Cerebellar cortex (tissue), 1 donor: ENCODE data around the gene DHRSX.
A peak's percentile ranks its signal among the peaks of the same experiment; 100 is the strongest.
"Not testable (repeated sequence)": the region's sequence is repeated elsewhere in the genome, so short reads cannot be mapped to it uniquely, and the experiment has no call there.

Experiments
- DNase-seq: peaks from one replicate; pipeline ENCODE4 v3.0.0-alpha.2; 2015; ENCODE audit warnings: low spot score

The DHRSX gene

DNA sequence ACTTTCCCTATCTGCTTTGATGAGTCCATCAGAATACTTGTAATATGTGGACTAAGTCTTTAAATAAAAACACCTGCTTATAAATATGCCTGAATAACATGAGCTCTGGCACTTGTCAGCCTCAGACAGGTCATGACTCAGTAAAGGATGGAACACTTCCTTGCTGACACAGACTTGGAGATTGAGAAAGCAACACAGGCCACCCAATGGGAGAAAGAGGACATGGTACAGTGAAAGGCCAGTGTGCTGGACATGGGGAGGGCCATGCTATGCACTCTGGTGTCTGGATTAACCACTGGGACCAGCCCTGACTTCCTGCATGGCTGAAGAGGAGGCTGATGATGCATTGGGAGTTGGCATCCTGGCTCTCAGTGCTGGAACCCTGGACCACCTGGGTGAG lies 149.5 kb downstream of the DHRSX start:
- no peak for DNase-seq

DNA sequence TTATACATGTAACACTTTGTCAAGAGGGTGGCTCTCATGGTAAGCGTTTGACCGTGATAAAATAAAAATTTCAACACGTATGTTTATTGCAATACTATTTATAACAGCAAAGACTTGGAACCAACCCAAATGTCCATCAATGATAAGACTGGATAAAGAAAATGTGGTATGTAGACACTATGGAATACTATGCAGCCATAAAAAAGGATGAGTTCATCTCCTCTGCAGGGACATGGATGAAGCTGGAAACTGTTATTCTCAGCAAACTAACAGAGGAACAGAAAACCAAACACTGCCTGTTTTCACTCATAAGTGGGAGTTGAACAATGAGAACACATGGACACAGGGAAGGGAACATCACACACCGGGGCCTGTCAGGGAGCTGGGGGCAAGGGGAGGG lies 150.1 kb downstream of the DHRSX start:
- not testable (repeated sequence) for DNase-seq

- DNase-seq, result not testable (repeated sequence)
These were observed 150.7 kb downstream of the DHRSX start for GRCh38 chrX:2350036-2350435.

DNA sequence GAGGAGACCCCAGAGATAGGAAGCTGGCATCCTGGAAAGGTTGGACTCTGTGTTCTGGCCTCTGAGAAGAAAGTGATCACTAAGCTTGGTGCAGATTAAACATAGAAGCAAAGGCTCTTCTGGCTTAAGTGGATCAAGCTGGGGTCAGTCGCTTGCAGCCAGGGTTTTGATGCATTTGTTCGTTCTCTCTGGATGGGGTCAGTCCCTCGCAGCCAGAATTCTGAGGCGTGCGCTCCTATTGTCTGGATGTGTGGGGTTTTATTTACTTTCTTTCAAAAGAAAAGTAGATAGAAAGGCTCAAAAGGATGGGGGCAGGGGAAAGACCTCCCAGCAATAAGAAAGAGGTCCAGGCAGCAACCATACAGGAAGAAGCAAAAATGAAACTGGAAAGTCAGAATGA lies 152.6 kb downstream of the DHRSX start:
- DNase-seq, result no peak

GRCh38 chrX:2346158-2346557 lies 154.6 kb downstream of the DHRSX start:
- no peak for DNase-seq

DNA sequence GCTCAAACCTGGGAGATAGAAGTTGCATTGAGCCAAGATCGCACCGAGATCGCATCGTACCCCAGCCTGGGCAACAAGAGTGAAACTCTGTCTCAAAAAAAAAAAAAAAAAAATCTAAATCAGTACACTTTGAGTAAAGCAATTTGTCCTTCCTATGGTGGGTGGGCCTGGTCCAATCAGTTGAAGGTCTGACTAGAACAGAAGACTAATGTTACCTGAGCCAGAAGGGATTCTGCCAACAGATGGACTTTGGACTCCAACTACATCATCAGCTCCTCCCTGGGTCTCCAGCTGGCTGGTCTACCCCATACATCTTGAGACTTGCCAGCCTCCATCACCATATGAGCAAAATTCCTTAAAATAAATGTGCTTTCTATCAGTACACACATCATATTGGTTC lies 155.2 kb downstream of the DHRSX start:
- DNase-seq, result no peak

DNA sequence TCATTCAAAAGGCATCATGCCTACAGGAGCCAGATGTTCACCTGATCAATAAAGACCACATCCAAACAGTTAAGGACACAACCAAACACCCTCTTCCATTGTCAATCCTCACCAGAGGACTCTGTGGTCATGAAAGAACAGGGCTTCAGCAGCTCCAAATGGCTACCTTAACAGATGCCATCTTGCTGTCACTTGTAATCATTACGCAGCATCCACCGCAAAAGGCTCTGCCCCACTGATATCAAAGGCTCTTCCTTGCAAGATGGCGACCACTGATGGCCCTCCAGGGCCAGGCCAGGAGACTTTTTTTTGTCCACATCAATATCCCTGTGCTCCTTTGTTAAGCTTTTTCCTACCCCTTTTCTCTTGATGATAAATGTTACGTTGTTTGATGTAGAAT lies 157.4 kb downstream of the DHRSX start:
- no peak for DNase-seq

- DNase-seq, result no peak
These were observed 157.9 kb downstream of the DHRSX start for GRCh38 chrX:2342874-2343273.

- DNase-seq, result no peak
These were observed 158.5 kb downstream of the DHRSX start for GRCh38 chrX:2342281-2342688.

DNA sequence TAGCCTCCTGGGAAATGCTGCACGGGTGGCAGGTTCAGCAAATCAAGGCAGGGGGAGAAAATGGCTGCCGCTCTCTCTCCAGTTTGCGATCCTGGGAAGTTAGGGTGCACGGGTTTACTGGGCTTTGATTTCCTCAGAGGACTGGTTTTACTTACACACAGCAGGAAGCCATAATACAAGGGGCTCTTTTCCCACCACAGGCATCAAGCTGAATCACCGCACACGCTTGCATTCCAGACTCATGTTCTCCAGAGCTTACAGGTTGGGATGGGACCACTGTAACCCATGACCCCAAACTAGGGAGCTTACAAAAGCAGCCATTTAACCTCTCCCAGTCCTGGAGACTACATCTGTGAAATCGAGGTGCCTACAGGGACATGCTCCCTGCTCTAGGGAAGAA lies 159.8 kb downstream of the DHRSX start:
- DNase-seq, result no peak

DNA sequence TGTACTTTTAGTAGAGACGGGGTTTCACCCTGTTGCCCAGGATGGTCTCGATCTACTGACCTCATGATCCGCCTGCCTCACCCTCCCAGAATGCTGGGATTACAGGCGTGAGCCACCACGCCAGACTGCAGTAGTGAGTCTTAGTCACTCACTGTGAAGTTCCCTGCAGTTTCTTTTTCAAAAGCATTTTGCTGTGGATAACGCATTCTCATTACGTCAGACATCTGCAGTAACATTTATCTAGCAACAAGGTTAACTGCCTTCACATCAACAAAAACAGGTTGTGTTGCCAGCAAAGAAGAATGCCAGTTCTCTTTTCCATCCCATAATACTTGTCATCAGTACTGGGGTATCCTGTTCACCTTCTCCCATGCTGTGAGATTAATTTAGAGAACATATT lies 164.6 kb downstream of the DHRSX start:
- no peak for DNase-seq

DNA sequence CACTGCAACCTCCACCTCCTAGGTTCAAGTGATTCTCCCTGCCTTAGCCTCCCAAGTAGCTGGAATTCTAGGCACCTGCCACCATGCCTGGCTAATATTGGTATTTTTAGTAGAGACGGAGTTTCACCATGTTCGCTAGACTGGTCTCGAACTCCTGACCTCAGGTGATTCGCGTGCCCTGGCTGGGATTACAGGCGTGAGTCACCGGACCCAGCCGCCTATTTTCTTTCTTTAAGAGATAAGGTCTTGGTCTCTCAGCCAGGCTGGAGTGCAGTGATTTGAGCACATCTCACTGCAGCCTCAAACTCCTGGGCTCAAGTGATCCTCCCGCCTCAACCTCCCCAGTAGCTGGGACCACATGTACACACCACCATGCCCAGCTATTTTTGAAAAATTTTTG lies 166.5 kb downstream of the DHRSX start:
- no peak for DNase-seq

DNA sequence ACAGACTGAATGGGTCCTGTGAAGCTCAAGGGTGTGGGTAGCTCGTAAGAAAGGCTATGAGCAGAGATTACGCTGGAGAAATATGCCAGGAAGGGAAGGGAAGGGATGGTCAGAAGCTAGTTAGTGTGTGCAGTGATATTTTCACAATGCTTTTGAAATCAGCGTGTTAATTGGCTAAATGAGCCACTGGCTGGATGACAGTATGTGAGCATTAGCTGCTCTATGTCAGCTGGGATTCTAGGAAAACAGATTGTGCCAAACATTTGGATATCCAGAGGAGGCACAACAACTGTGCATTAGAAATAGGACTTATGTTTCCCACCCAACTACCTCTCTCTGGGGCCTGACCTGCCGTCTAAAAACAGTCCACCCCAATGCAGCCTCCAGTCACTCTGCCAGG lies 168.5 kb downstream of the DHRSX start:
- no peak for DNase-seq

DNA sequence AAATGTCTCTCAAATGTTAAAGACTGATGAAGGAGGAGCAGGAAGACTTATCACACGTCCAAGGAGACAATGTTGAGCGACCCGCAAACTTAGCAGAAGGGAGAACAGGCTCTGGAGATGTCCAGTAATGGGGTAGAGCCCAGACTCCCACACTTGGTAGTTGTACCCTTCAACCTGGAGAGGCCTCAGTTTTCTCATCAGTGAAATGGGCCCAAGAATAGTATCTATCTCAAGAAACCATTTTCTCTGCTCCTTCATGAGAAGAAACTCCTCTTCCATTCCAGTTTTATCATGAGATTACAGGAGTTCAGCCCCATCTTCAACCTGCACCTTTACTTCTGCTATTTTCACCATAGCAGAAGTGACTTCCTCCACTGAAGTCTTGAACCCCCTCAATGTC lies 169.9 kb downstream of the DHRSX start:
- DNase-seq, result no peak

DNA sequence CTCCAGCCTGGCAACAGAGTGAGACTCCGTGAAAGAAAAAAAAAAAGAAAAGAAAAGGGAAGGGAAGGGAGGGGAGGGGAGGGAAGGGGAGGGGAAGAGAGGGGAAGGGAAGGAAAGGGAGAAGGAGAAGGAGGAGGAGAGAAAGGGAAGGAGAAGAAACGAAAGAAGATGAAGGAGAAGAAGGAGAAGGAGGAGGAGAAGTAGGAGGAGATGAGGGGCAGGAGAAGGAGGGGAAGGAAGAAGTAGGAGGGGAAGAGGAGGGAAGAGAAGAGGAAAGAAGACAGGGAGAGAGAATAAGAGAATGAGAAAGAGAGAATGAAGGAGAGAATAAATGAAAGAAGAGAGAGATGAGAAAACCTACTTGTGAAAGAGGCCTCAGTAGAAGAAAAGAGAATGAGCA lies 170.3 kb downstream of the DHRSX start:
- no peak for DNase-seq

- no peak for DNase-seq
These were observed 173.4 kb downstream of the DHRSX start for GRCh38 chrX:2327423-2327822.

DNA sequence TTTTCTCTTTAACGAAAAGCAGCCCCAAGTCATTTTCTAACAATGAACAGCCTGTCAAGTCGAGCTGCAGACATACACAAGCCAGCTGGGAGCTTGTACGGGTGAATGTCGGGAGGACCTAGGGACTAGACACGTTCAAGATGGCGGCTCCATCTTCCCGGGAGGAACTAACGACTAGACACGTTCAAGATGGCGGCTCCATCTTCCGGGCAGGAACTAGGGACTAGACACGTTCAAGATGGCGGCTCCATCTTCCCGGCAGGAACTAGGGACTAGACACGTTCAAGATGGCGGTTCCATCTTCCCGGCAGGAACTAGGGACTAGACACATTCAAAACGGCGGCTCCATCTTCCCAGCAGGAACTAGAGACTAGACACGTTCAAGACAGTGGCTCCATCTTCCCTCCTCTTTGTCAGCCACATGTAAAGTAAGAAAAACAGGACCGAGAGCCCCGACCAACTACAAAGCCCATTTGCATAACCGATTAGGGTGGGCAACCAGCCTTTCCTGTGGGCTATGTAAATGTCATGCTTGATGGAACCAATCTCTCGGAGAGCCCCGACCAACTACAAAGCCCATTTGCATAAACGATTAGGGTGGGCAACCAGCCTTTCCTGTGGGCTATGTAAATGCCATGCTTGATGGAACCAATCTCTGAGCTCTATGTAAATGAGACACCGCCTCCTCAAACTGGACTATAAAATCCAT lies 175.5 kb downstream of the DHRSX start:
- DNase-seq, result peak; percentile 75

DNA sequence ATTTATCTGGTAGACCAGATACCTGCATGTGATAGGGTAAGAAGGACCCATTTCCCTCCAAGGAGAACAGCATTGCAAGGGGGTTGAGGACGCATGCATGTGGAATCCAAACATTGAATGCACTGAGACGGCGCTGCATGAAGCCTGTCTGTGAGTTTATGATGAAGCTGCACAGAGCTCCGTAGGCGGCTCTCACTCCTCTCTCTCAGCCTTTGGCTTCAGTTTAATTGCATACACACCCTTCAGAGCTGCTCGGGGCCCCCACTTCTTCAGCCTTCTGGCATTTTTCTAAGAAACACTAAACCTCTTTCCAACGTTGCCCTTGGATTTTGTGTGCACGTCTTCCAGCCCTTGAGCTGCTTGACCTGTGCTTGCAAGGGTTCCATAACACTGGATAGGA lies 176.6 kb downstream of the DHRSX start:
- DNase-seq, result no peak

DNA sequence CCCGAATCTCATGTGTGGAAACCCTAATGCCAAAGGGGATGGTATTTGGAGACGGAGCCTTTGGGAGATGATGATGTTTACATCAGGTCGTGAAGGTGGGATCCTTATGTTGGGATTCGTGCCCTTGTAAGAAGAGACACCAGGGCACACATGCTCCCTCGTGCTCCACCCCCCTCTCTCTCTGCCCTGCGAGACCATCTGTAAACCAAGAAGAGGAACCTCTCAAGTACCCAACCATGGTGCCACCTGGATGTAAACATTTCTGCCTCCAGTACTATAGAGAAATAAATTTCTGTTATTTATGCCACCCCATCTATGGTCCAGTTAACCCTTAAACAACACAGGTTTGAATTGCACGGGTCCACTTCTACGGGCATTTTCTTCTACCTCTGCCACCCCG lies 179.4 kb downstream of the DHRSX start:
- DNase-seq, result no peak

GRCh38 chrX:2320580-2321327 lies 180.0 kb downstream of the DHRSX start:
- DNase-seq, result no peak

GRCh38 chrX:2320089-2320488 lies 180.7 kb downstream of the DHRSX start:
- no peak for DNase-seq

DNA sequence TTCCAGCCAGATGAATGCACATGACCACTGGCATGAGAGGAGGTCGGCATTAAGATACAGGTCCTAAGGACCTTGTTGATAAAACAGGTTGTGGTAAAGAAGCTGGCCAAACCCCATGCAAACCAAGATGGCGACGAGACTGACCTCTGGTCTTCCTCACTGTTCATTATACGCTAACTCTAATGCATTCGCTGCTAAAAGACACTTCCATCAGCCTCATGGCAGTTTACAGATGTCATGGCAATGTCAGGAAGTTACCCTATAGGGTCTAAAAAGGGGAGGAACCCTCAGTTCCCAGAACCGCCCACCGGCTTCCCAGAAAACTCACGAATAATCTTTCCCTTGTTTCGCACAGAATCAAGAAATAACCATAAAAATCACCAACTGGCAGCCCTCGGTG lies 182.4 kb downstream of the DHRSX start:
- DNase-seq, result no peak

DNA sequence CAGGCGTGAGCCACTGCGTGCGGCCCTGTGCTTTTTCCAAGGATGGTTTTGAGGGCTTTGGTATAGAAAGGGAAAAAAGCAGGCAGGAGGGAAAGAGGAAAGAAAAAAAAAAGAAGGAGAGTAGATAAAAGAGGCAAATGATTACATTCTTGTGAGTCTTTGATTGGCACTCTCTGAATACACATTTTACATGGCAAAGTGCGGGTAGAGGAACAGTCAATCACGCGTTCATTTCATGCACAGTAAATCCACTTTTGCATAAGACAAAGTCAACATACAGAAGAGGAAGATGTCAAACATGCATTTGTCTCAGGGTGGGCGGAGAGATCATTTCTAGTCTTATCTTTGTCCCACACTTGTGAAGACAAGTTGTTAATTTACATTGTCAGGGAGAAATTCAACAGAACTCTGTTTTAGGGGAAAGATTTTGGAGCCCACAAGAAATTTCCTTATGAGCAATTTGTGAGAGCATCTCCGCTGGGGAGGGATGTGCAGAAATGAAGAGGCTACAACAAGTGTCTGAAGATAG lies 183.2 kb downstream of the DHRSX start:
- DNase-seq, result no peak

- no peak for DNase-seq
These were observed 184.2 kb downstream of the DHRSX start for GRCh38 chrX:2316534-2316933.
